Measurements from ENCODE around the gene YEATS4.

DNA sequence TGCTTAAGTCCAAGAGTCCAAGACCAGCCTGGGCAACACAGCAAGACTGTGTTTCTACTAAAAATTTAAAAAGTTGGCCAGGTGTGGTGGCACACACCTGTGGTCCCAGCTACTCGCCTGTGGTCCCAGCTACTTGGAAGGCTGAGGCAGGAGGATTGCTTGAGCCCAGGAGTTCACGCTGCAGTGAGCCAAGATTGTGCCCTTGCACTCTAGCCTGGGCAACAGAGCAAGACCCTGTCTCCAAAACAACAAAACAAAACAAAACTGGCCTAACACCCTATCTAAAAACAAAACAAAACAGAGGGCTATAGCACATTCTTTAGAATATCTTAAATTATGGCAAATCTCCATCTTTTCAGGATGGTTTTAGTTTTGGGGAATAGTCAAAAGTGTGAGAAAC lies 14.5 kb upstream of the YEATS4 start:
- TF ChIP-seq TFCP2L1 (CRISPR knock-in tag; IDR thresholded peaks at IDR 0.05) (no peak), PHF8 (IDR thresholded peaks at IDR 0.05; ENCODE audit: borderline replicate concordance, low read depth) (no peak), KDM1A (IDR thresholded peaks at IDR 0.05; ENCODE audit: low read depth) (no peak), CHD2 (IDR thresholded peaks at IDR 0.05; ENCODE audit: low read length, partially characterized antibody) (no peak), HOXA7 (CRISPR knock-in tag; IDR thresholded peaks at IDR 0.05) (no peak), HDAC2 (IDR thresholded peaks at IDR 0.05) (no peak), BHLHE40 (IDR thresholded peaks at IDR 0.05; ENCODE audit: low read depth, low read length) (no peak), POLR2A (IDR thresholded peaks at IDR 0.05; ENCODE audit: low read length) (no peak)
- TF ChIP-seq, protein P1, sequence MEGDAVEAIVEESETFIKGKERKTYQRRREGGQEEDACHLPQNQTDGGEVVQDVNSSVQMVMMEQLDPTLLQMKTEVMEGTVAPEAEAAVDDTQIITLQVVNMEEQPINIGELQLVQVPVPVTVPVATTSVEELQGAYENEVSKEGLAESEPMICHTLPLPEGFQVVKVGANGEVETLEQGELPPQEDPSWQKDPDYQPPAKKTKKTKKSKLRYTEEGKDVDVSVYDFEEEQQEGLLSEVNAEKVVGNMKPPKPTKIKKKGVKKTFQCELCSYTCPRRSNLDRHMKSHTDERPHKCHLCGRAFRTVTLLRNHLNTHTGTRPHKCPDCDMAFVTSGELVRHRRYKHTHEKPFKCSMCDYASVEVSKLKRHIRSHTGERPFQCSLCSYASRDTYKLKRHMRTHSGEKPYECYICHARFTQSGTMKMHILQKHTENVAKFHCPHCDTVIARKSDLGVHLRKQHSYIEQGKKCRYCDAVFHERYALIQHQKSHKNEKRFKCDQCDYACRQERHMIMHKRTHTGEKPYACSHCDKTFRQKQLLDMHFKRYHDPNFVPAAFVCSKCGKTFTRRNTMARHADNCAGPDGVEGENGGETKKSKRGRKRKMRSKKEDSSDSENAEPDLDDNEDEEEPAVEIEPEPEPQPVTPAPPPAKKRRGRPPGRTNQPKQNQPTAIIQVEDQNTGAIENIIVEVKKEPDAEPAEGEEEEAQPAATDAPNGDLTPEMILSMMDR (IDR thresholded peaks at IDR 0.05), result no peak
- TF ChIP-seq, protein P2, sequence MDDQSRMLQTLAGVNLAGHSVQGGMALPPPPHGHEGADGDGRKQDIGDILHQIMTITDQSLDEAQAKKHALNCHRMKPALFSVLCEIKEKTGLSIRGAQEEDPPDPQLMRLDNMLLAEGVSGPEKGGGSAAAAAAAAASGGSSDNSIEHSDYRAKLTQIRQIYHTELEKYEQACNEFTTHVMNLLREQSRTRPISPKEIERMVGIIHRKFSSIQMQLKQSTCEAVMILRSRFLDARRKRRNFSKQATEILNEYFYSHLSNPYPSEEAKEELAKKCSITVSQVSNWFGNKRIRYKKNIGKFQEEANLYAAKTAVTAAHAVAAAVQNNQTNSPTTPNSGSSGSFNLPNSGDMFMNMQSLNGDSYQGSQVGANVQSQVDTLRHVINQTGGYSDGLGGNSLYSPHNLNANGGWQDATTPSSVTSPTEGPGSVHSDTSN (IDR thresholded peaks at IDR 0.05), result no peak
- TF ChIP-seq, protein P3, sequence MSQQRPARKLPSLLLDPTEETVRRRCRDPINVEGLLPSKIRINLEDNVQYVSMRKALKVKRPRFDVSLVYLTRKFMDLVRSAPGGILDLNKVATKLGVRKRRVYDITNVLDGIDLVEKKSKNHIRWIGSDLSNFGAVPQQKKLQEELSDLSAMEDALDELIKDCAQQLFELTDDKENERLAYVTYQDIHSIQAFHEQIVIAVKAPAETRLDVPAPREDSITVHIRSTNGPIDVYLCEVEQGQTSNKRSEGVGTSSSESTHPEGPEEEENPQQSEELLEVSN (IDR thresholded peaks at IDR 0.05; ENCODE audit: borderline replicate concordance, low read depth), result no peak
- TF ChIP-seq, protein P4, sequence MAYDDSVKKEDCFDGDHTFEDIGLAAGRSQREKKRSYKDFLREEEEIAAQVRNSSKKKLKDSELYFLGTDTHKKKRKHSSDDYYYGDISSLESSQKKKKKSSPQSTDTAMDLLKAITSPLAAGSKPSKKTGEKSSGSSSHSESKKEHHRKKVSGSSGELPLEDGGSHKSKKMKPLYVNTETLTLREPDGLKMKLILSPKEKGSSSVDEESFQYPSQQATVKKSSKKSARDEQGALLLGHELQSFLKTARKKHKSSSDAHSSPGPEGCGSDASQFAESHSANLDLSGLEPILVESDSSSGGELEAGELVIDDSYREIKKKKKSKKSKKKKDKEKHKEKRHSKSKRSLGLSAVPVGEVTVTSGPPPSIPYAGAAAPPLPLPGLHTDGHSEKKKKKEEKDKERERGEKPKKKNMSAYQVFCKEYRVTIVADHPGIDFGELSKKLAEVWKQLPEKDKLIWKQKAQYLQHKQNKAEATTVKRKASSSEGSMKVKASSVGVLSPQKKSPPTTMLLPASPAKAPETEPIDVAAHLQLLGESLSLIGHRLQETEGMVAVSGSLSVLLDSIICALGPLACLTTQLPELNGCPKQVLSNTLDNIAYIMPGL (CRISPR knock-in tag; IDR thresholded peaks at IDR 0.05; ENCODE audit: borderline replicate concordance), result no peak

Measured in A549 (cell line).